ENCODE data around the gene AP4S1.

The AP4S1 gene

GRCh38 chr14:31006703-31007102, 18.7 kb upstream of the AP4S1 start:
- TF ChIP-seq EZH2phosphoT487 (conservative IDR thresholded peaks at IDR 0.05; ENCODE audit: low read length): no peak
- TF ChIP-seq, protein P1, sequence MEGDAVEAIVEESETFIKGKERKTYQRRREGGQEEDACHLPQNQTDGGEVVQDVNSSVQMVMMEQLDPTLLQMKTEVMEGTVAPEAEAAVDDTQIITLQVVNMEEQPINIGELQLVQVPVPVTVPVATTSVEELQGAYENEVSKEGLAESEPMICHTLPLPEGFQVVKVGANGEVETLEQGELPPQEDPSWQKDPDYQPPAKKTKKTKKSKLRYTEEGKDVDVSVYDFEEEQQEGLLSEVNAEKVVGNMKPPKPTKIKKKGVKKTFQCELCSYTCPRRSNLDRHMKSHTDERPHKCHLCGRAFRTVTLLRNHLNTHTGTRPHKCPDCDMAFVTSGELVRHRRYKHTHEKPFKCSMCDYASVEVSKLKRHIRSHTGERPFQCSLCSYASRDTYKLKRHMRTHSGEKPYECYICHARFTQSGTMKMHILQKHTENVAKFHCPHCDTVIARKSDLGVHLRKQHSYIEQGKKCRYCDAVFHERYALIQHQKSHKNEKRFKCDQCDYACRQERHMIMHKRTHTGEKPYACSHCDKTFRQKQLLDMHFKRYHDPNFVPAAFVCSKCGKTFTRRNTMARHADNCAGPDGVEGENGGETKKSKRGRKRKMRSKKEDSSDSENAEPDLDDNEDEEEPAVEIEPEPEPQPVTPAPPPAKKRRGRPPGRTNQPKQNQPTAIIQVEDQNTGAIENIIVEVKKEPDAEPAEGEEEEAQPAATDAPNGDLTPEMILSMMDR (IDR thresholded peaks at IDR 0.05; ENCODE audit: insufficient read depth, low read length, poor library complexity, severe bottlenecking): no peak
- Histone ChIP-seq H3K79me2 (ENCODE audit: insufficient read depth, low read length) (peaks cover 83% of the 10 kb centered on the region), H3K4me2 (ENCODE audit: low read depth, low read length, poor library complexity, severe bottlenecking) (no peak overlapping the region), H3K4me3 (ENCODE audit: insufficient read depth, low read length, poor library complexity, severe bottlenecking) (no peak overlapping the region), H3K9me2 (replicated peaks; ENCODE audit: insufficient read depth, low read length) (no peaks in the 10 kb centered on the region), H2AFZ (ENCODE audit: low read depth, low read length, severe bottlenecking) (no peak overlapping the region), H4K20me1 (ENCODE audit: low read depth, low read length) (no peaks in the 10 kb centered on the region), H3K9me3 (ENCODE audit: insufficient read depth, low read length) (no peaks in the 10 kb centered on the region), H3F3A (ENCODE audit: insufficient read depth) (no peaks in the 10 kb centered on the region), H3K9ac (ENCODE audit: low read length) (no peak overlapping the region), H3K27me3 (ENCODE audit: low read length) (no peaks in the 10 kb centered on the region), H3K36me3 (ENCODE audit: low read length) (no peaks in the 10 kb centered on the region), H3K27ac (ENCODE audit: low read depth, low read length) (no peak overlapping the region)

DNA sequence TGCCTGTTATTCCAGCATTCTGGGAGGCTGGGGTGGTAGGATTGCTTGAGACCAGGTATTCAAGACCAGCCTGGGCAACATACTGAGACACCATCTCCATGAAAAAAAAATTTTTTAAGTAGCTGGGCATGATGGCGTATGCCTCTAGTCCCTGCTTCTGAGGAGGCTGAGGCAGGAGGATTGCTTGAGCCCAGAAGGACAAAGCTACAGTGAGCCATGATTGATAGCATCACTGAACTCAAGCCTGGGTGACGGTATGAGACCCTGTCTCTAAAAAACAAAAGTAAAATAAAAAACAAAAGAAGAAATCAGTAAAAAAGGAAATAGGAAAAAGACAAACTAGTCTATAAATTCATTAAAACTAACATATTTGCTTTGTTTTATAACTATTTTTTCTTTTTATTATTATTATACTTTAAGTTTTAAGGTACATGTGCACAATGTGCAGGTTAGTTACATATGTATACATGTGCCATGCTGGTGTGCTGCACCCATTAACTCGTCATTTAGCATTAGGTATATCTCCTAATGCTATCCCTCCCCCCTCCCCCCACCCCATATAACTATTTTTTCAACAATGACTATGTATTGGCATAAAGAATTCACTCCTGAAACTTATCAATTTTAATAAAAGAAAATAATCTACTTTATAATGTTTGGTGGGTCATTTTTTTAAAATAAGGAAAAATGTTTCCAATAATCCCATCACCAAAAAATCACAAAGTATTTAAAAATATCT, 15.4 kb upstream of the AP4S1 start:
- Histone ChIP-seq H3K9ac (ENCODE audit: low read length) (no peak overlapping the region), H3K4me2 (ENCODE audit: low read depth, low read length, poor library complexity, severe bottlenecking) (no peak overlapping the region), H3K9me2 (replicated peaks; ENCODE audit: insufficient read depth, low read length) (no peaks in the 10 kb centered on the region), H2AFZ (ENCODE audit: low read depth, low read length, severe bottlenecking) (no peak overlapping the region), H3K9me3 (ENCODE audit: insufficient read depth, low read length) (no peaks in the 10 kb centered on the region), H4K20me1 (ENCODE audit: low read depth, low read length) (0 out of 2 replicates have a peak, but pooled peaks cover 5% of the 10 kb centered on the region), H3K36me3 (ENCODE audit: low read length) (peaks cover 3% of the 10 kb centered on the region; the same call in 1 of the 2 replicates), H3F3A (ENCODE audit: insufficient read depth) (no peaks in the 10 kb centered on the region), H3K27me3 (ENCODE audit: low read length) (no peaks in the 10 kb centered on the region), H3K79me2 (ENCODE audit: insufficient read depth, low read length) (peaks cover 93% of the 10 kb centered on the region), H3K27ac (ENCODE audit: low read depth, low read length) (no peak overlapping the region), H3K4me3 (ENCODE audit: insufficient read depth, low read length, poor library complexity, severe bottlenecking) (no peak overlapping the region)
- TF ChIP-seq, protein P1 (IDR thresholded peaks at IDR 0.05; ENCODE audit: insufficient read depth, low read length, poor library complexity, severe bottlenecking): no peak
- no peak for TF ChIP-seq EZH2phosphoT487 (conservative IDR thresholded peaks at IDR 0.05; ENCODE audit: low read length)

DNA sequence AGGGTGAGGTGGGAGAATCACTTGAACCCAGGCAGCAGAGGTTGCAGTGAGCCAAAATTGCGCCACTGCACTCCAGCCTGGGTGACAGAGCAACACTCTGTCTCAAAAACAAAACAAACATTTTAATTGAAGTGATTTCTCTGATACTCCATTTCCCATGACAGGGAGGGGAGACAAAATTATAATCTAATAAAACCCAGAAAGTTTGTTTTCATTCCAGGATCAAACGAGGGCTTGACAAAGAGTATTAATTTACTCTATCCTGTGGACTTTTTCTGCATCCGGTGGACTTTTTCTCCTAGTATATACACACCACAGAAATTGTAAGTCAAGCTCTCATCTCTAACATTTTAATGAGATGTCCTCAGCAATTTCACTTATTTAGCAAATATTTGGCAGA, 14.5 kb upstream of the AP4S1 start:
- Histone ChIP-seq H3K9me3 (ENCODE audit: insufficient read depth, low read length) (no peaks in the 10 kb centered on the region), H4K20me1 (ENCODE audit: low read depth, low read length) (0 out of 2 replicates have a peak, but pooled peaks cover 5% of the 10 kb centered on the region), H3K27ac (ENCODE audit: low read depth, low read length) (no peak overlapping the region), H3K9ac (ENCODE audit: low read length) (no peak overlapping the region), H3K9me2 (replicated peaks; ENCODE audit: insufficient read depth, low read length) (no peaks in the 10 kb centered on the region), H3K4me3 (ENCODE audit: insufficient read depth, low read length, poor library complexity, severe bottlenecking) (no peak overlapping the region), H3K27me3 (ENCODE audit: low read length) (no peaks in the 10 kb centered on the region), H3K36me3 (ENCODE audit: low read length) (peaks cover 3% of the 10 kb centered on the region; the same call in 1 of the 2 replicates), H2AFZ (ENCODE audit: low read depth, low read length, severe bottlenecking) (no peak overlapping the region), H3K79me2 (ENCODE audit: insufficient read depth, low read length) (peaks cover 93% of the 10 kb centered on the region), H3F3A (ENCODE audit: insufficient read depth) (no peaks in the 10 kb centered on the region), H3K4me2 (ENCODE audit: low read depth, low read length, poor library complexity, severe bottlenecking) (no peak overlapping the region)
- TF ChIP-seq, protein P1 (IDR thresholded peaks at IDR 0.05; ENCODE audit: insufficient read depth, low read length, poor library complexity, severe bottlenecking): no peak
- TF ChIP-seq EZH2phosphoT487 (conservative IDR thresholded peaks at IDR 0.05; ENCODE audit: low read length): no peak

All from SU-DHL-6 (cell line).